ENCODE results near the gene PRKAA2.

DNA sequence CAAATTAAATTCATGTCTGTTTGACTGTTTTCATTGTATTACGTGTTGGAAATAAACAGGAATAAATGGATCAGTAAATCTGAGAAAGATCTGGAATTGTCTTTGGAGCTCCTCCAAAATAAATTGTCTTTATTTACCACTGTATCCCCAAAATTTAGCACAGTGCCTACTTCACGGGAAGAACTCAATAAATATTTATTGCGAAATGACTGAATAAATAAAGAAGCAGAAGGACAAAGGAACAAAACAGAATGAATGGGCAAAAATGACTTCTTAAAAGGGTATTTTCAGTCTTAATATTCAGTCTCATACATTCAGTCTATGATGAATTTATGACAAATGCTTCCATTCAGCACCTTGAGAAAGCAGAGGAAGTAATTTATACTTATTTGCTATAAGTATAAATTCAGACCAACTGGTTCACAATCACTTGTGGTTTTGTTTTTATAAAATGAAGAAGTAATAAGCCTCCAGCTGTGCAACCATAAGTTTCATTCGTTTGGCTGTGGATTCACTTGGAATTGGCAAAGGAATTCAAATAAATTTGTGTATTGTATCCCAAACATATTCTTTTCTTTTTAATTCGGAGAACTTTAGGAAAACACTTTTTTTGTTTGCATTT is 19.2 kb upstream of the PRKAA2 start:
- TF ChIP-seq, protein P1, sequence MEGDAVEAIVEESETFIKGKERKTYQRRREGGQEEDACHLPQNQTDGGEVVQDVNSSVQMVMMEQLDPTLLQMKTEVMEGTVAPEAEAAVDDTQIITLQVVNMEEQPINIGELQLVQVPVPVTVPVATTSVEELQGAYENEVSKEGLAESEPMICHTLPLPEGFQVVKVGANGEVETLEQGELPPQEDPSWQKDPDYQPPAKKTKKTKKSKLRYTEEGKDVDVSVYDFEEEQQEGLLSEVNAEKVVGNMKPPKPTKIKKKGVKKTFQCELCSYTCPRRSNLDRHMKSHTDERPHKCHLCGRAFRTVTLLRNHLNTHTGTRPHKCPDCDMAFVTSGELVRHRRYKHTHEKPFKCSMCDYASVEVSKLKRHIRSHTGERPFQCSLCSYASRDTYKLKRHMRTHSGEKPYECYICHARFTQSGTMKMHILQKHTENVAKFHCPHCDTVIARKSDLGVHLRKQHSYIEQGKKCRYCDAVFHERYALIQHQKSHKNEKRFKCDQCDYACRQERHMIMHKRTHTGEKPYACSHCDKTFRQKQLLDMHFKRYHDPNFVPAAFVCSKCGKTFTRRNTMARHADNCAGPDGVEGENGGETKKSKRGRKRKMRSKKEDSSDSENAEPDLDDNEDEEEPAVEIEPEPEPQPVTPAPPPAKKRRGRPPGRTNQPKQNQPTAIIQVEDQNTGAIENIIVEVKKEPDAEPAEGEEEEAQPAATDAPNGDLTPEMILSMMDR (IDR thresholded peaks at IDR 0.05), result no peak
- no peak for TF ChIP-seq POLR2A (IDR thresholded peaks at IDR 0.05)

Data from testis (tissue), 2 donors.